Neural progenitor cell (in vitro differentiated cells): Measurements from ENCODE around the gene SCAMP2. TPM values are rescaled to one million over a fixed set of nuclear protein-coding genes. Genes with fewer than 3 reads are reported as not detected.
A peak's percentile ranks its signal among the peaks of the same experiment; 100 is the strongest.

Source experiments
- DNase-seq: peaks from one replicate; pipeline ENCODE4 v3.0.0-alpha.2; 2016; ENCODE audit warnings: low spot score
- H2AFZ ChIP-seq: fragments of 200-600 bp; sonication (generic); replicated peaks from 2 replicates; pipeline ENCODE4 v1.6.1; 2016; ENCODE audit warnings: antibody characterized with exemption
- H3F3A ChIP-seq: fragments of 200-600 bp; sonication (generic); 2 replicates; pipeline ENCODE4 v1.6.1; 2016; ENCODE audit warnings: antibody characterized with exemption, low read depth
- H3K27ac ChIP-seq: fragments of 200-600 bp; sonication (generic); 2 replicates; pipeline ENCODE4 v1.5.1; 2016; ENCODE audit warnings: mild to moderate bottlenecking
- H3K27me3 ChIP-seq: fragments of 200-600 bp; sonication (generic); 2 replicates; pipeline ENCODE4 v1.6.1; 2016; ENCODE audit warnings: mild to moderate bottlenecking, moderate library complexity
- H3K36me3 ChIP-seq: fragments of 200-600 bp; sonication (generic); 2 replicates; pipeline ENCODE4 v1.5.1; 2016
- H3K4me1 ChIP-seq: fragments of 200-600 bp; sonication (generic); 2 replicates; pipeline ENCODE4 v1.6.1; 2016; ENCODE audit warnings: mixed run types
- H3K4me2 ChIP-seq: fragments of 200-600 bp; sonication (generic); 2 replicates; pipeline ENCODE4 v1.6.1; 2016
- H3K4me3 ChIP-seq: fragments of 200-600 bp; sonication (generic); 2 replicates; pipeline ENCODE4 v1.5.1; 2016
- H3K79me2 ChIP-seq: fragments of 200-600 bp; sonication (generic); 2 replicates; pipeline ENCODE4 v1.6.1; 2016; ENCODE audit warnings: low read depth
- H3K9ac ChIP-seq: fragments of 200-600 bp; sonication (generic); 2 replicates; pipeline ENCODE4 v1.6.1; 2016
- H3K9me3 ChIP-seq: fragments of 200-600 bp; sonication (generic); 2 replicates; pipeline ENCODE4 v1.5.1; 2016; ENCODE audit warnings: low read depth
- H4K20me1 ChIP-seq: fragments of 200-600 bp; sonication (generic); 2 replicates; pipeline ENCODE4 v1.6.1; 2016; ENCODE audit warnings: low read depth
- H3K27ac Mint-ChIP-seq: 3 replicates; pipeline ENCODE4 v1.8.0; 2021; ENCODE audit warnings: mixed read lengths
- H3K27me3 Mint-ChIP-seq: 2 replicates; pipeline ENCODE4 v1.8.0; 2022; ENCODE audit warnings: low read depth, mild to moderate bottlenecking, inconsistent platforms, moderate library complexity, mixed read lengths; ENCODE audit not compliant: insufficient read depth
- H3K36me3 Mint-ChIP-seq: 3 replicates; pipeline ENCODE4 v1.8.0; 2021; ENCODE audit warnings: mixed read lengths
- H3K4me1 Mint-ChIP-seq: 3 replicates; pipeline ENCODE4 v1.8.0; 2021; ENCODE audit warnings: mixed read lengths
- H3K4me3 Mint-ChIP-seq: 3 replicates; pipeline ENCODE4 v1.8.0; 2021; ENCODE audit warnings: mild to moderate bottlenecking, moderate library complexity, mixed read lengths
- H3K9me3 Mint-ChIP-seq: 3 replicates; pipeline ENCODE4 v1.8.0; 2020; ENCODE audit warnings: mixed read lengths
- EZH2 ChIP-seq: fragments of 200-600 bp; sonication (generic); IDR thresholded peaks from 2 replicates; pipeline ENCODE4 v1.6.1; 2017; ENCODE audit warnings: antibody characterized with exemption, mild to moderate bottlenecking, moderate library complexity
- EZH2phosphoT487 ChIP-seq: fragments of 200-600 bp; sonication (generic); IDR thresholded peaks from 2 replicates; pipeline ENCODE4 v1.6.1; 2017; ENCODE audit warnings: antibody characterized with exemption
- total RNA-seq: library from RNA; depleted of rRNA; stranded (reverse); fragments of >200 nt; gene quantifications from 2 replicates; pipeline ENCODE4 v1.2.3, GENCODE V29; 2015; ENCODE audit warnings: low replicate concordance
- TF ChIP-seq, protein P1 (sequence below): fragments of 200-600 bp; sonication (generic); IDR thresholded peaks from 2 replicates; pipeline ENCODE4 v1.5.1; 2017; ENCODE audit warnings: antibody characterized with exemption, mild to moderate bottlenecking

The SCAMP2 gene
- total RNA-seq, 1 donor from 2014 or later, result 19.4 TPM

DNA sequence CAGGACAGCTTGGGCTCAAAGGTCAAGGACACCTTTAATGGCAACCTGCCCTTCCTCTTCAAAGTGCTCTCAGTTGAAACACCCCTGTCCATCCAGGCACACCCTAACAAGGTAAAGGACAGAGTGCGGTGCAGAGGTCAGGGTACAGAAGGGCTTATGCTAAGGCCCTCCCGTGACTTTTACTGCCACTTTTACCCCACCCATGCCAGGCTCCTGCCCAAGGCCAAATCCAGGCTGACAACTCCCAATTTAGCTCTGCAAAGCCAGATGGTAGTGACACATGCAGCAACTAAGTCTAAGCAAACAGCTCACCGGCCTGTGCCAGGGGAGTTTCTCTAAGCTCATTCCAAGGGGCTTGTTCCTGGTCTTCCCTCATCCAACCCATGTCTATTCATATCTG is 18.3 kb upstream of the SCAMP2 start:
- no peak overlapping the region for H2AFZ ChIP-seq
- H3F3A ChIP-seq, result peaks cover 11% of the 10 kb centered on the region
- no peak overlapping the region for H3K9ac ChIP-seq
- H3K4me3 ChIP-seq, result no peak overlapping the region
- H3K27me3 ChIP-seq, result peaks cover 4% of the 10 kb centered on the region
- Mint-ChIP-seq H3K27ac (no peak overlapping the region), H3K27me3 (peaks cover 2% of the 10 kb centered on the region), H3K9me3 (no peaks in the 10 kb centered on the region), H3K4me1 (peaks cover 25% of the 10 kb centered on the region), H3K4me3 (peak overlapping the region; percentile 76), H3K36me3 (peaks cover 14% of the 10 kb centered on the region)
- peaks cover 10% of the 10 kb centered on the region for H3K4me1 ChIP-seq
- H4K20me1 ChIP-seq, result no peaks in the 10 kb centered on the region
- no peak for TF ChIP-seq EZH2phosphoT487
- TF ChIP-seq, protein P1, sequence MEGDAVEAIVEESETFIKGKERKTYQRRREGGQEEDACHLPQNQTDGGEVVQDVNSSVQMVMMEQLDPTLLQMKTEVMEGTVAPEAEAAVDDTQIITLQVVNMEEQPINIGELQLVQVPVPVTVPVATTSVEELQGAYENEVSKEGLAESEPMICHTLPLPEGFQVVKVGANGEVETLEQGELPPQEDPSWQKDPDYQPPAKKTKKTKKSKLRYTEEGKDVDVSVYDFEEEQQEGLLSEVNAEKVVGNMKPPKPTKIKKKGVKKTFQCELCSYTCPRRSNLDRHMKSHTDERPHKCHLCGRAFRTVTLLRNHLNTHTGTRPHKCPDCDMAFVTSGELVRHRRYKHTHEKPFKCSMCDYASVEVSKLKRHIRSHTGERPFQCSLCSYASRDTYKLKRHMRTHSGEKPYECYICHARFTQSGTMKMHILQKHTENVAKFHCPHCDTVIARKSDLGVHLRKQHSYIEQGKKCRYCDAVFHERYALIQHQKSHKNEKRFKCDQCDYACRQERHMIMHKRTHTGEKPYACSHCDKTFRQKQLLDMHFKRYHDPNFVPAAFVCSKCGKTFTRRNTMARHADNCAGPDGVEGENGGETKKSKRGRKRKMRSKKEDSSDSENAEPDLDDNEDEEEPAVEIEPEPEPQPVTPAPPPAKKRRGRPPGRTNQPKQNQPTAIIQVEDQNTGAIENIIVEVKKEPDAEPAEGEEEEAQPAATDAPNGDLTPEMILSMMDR, result no peak
- no peak for TF ChIP-seq EZH2
- peaks cover 12% of the 10 kb centered on the region for H3K79me2 ChIP-seq
- no peak overlapping the region for H3K4me2 ChIP-seq
- DNase-seq, result no peak
- no peak overlapping the region for H3K27ac ChIP-seq
- no peaks in the 10 kb centered on the region for H3K36me3 ChIP-seq
- H3K9me3 ChIP-seq, result no peaks in the 10 kb centered on the region

- H3K27ac ChIP-seq, result no peak overlapping the region
- TF ChIP-seq, protein P1, result no peak
- no peak for TF ChIP-seq EZH2phosphoT487
- TF ChIP-seq EZH2, result no peak
- peak overlapping the region; percentile 88 for H3K4me3 Mint-ChIP-seq
- H3K4me1 Mint-ChIP-seq, result peaks cover 25% of the 10 kb centered on the region
- H3K9me3 Mint-ChIP-seq, result no peaks in the 10 kb centered on the region
- peak overlapping the region; percentile 78 for H3K9ac ChIP-seq
- H2AFZ ChIP-seq, result no peak overlapping the region
- peaks cover 5% of the 10 kb centered on the region for H3K27me3 Mint-ChIP-seq
- H3K4me1 ChIP-seq, result peaks cover 10% of the 10 kb centered on the region
- H3K36me3 Mint-ChIP-seq, result peaks cover 14% of the 10 kb centered on the region
- H3K36me3 ChIP-seq, result no peaks in the 10 kb centered on the region
- peak overlapping the region; percentile 86 for H3K4me3 ChIP-seq
- peaks cover 12% of the 10 kb centered on the region for H3K79me2 ChIP-seq
- peak overlapping the region; percentile 22 for H3K27ac Mint-ChIP-seq
- H3K27me3 ChIP-seq, result peaks cover 4% of the 10 kb centered on the region
- no peak for DNase-seq
- H3K9me3 ChIP-seq, result no peaks in the 10 kb centered on the region
- peak overlapping the region; percentile 98 for H3K4me2 ChIP-seq
- no peaks in the 10 kb centered on the region for H4K20me1 ChIP-seq
- peaks cover 11% of the 10 kb centered on the region for H3F3A ChIP-seq
Measured at GRCh38 chr15:74890665-74890960, 17.4 kb upstream of the SCAMP2 start.

DNA sequence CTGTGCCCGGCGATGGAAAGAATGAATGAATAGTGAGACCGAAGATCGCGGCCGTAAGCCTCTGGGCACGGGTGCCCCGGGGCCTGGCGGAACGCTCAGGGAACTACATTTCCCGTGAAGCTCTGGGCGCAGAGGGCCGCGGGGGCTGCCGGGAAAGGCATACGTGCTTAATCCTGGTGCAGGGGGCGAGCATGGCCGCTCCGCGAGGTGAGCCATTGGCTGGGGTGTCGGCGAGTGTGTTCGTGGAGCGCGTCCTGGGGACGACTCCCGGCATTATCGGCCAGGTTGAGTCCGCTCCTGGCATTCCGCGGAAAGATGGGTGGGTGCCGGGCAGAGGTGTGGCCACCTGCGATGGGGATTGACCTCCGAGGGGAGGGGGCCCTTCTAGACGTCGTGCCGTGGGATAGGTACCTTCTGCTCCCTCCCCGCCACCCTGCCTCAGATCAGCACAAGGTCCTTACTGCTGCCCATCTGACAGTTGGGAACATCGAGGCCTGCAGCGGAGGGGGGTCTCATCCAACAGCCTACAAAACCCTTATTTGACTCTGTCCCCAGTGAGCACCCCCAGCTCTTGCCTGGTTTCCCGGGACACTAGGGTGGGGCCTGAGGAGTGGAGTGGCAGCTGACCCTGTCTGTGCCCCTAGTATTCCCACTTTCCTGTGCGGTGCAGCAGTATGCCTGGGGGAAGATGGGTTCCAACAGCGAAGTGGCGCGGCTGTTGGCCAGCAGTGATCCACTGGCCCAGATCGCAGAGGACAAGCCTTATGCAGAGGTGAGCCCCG is 16.9 kb upstream of the SCAMP2 start, which contains the start of gene MPI:
TSS of gene MPI (plus strand) at position 160 of the 782 bp plus-strand sequence. CDS start at position 192, 32 bp downstream.
- H3K4me3 Mint-ChIP-seq, result peak within 1 kb of the TSS; percentile 88
- TF ChIP-seq EZH2phosphoT487 (no peak), EZH2 (no peak)
- TF ChIP-seq, protein P1, result no peak
- Histone ChIP-seq H3K79me2 (peaks cover 12% of the 10 kb centered on the region), H3K4me1 (peaks cover 10% of the 10 kb centered on the region), H3K27me3 (peaks cover 4% of the 10 kb centered on the region), H2AFZ (peak within 1 kb of the TSS; percentile 99), H3K4me2 (peak within 1 kb of the TSS; percentile 98), H3F3A (peaks cover 11% of the 10 kb centered on the region), H3K9ac (peak within 1 kb of the TSS; percentile 78), H4K20me1 (no peaks in the 10 kb centered on the region), H3K27ac (no peak within 1 kb of the TSS), H3K9me3 (no peaks in the 10 kb centered on the region), H3K4me3 (peak within 1 kb of the TSS; percentile 86), H3K36me3 (no peaks in the 10 kb centered on the region)
- H3K4me1 Mint-ChIP-seq, result peaks cover 25% of the 10 kb centered on the region
- DNase-seq, result peak; percentile 95
- no peaks in the 10 kb centered on the region for H3K9me3 Mint-ChIP-seq
- H3K27ac Mint-ChIP-seq, result peak within 1 kb of the TSS; percentile 22
- H3K27me3 Mint-ChIP-seq, result peaks cover 5% of the 10 kb centered on the region
- peaks cover 14% of the 10 kb centered on the region for H3K36me3 Mint-ChIP-seq
